K562 (cell line): ENCODE results near the gene ATOH1. TPM values are rescaled to one million over a fixed set of nuclear protein-coding genes. Genes with fewer than 3 reads are reported as not detected.

Source experiments
- ATAC-seq: fragments of 200-7000 bp; cut with Tn5 transposase; 3 replicates; pipeline ENCODE4 v1.9.1; 2020; ENCODE audit warnings: moderate library complexity
- BruUV-seq: library from RNA; stranded (reverse); fragments of 400-500 nt; replicated peaks from 2 replicates; lab custom pipeline; 2021; lab: Mats Ljungman, UMichigan
- CTCF ChIA-PET: fragments of 300-600 bp; formaldehyde crosslinking; extraction: SDS; loops from one replicate; lab custom pipeline; 2021; ENCODE audit warnings: low intra/inter-chr PET ratio; lab: Yijun Ruan, JAX
- POLR2A ChIA-PET: fragments of 300-600, 350-650 bp; sonication (Branson Sonifier 250); formaldehyde crosslinking; extraction: SDS; loops from one replicate; lab custom pipeline; 2021; ENCODE audit warnings: antibody characterized with exemption, inconsistent platforms; lab: Yijun Ruan, JAX
- DNase-seq, 4 experiments: peaks; one replicate each; pipeline versions ENCODE4 v3.0.0 to v3.0.0-alpha.2; 2011 to 2018; ENCODE audit warnings: low spot score in 3 of 4, mixed read lengths in 3 of 4; ENCODE audit errors: extremely low read depth in 1 of 4
- FAIRE-seq: peaks from 2 replicates; lab custom pipeline; 2011; peaks lifted over from hg19 to GRCh38; lab: Jason Lieb, UNC
- H2AFZ ChIP-seq: 2 replicates; pipeline ENCODE4 v1.6.0; 2011; ENCODE audit warnings: low read depth, low read length, control low read depth, inconsistent platforms
- H3K27ac ChIP-seq: fragments of 200-600 bp; 3 replicates; pipeline ENCODE4 v1.8.0; 2011; ENCODE audit warnings: low read depth, mild to moderate bottlenecking, control low read depth, inconsistent platforms, low read length, moderate library complexity, mixed read lengths; ENCODE audit errors: extremely low read depth
- H3K27me3 ChIP-seq, 2 experiments: fragments of 300-600 bp in 1 of 2; 2 replicates in 1 of 2; 3 replicates in 1 of 2; pipeline versions ENCODE4 v1.6.0 to v1.8.0; 2011; ENCODE audit warnings: inconsistent platforms in 2 of 2, low read length in 2 of 2, mild to moderate bottlenecking in 1 of 2, mixed read lengths in 1 of 2, moderate library complexity in 1 of 2; ENCODE audit not compliant: control insufficient read depth in 2 of 2, insufficient read depth in 2 of 2
- H3K36me3 ChIP-seq: fragments of 300-600 bp; 3 replicates; pipeline ENCODE4 v1.8.0; 2011; ENCODE audit warnings: mild to moderate bottlenecking, low read length, inconsistent platforms; ENCODE audit not compliant: control insufficient read depth, insufficient read depth
- H3K4me1 ChIP-seq, 2 experiments: fragments of 200-600 bp in 1 of 2; replicated peaks in 1 of 2; 2 replicates in 1 of 2; 3 replicates in 1 of 2; pipeline versions ENCODE4 v1.5.1 to v1.8.0; 2011; ENCODE audit warnings: inconsistent platforms in 2 of 2, low read length in 2 of 2, mild to moderate bottlenecking in 1 of 2, mixed read lengths in 1 of 2, moderate library complexity in 1 of 2; ENCODE audit not compliant: control insufficient read depth in 2 of 2, insufficient read depth in 2 of 2
- H3K4me2 ChIP-seq: 2 replicates; pipeline ENCODE4 v1.6.1; 2011; ENCODE audit warnings: low read length, control low read depth, inconsistent platforms, mixed read lengths; ENCODE audit not compliant: insufficient read depth
- H3K4me3 ChIP-seq: fragments of 200-600 bp; sonication (generic), shearing (Covaris generic); 2 replicates; pipeline ENCODE4 v1.5.1; 2016; ENCODE audit warnings: control low read depth, inconsistent platforms
- H3K79me2 ChIP-seq: fragments of 200-600 bp; 3 replicates; pipeline ENCODE4 v1.8.0; 2011; ENCODE audit warnings: low read length, inconsistent platforms; ENCODE audit not compliant: control insufficient read depth, insufficient read depth
- H3K9ac ChIP-seq, 2 experiments: 2 replicates each; pipeline versions ENCODE4 v1.6.0 to v1.6.1; 2011; ENCODE audit warnings: low read depth in 2 of 2, low read length in 2 of 2, control low read depth in 1 of 2, inconsistent platforms in 1 of 2, mild to moderate bottlenecking in 1 of 2, mixed read lengths in 1 of 2; ENCODE audit not compliant: insufficient read depth in 1 of 2
- H3K9me1 ChIP-seq: one replicate; pipeline ENCODE4 v1.6.0; 2011; ENCODE audit warnings: inconsistent platforms, mild to moderate bottlenecking, low read length, moderate library complexity; ENCODE audit not compliant: control insufficient read depth, insufficient read depth
- H3K9me3 ChIP-seq: replicated peaks from 2 replicates; pipeline ENCODE4 v1.5.1; 2011; ENCODE audit warnings: low read depth, low read length, inconsistent platforms; ENCODE audit not compliant: control insufficient read depth, insufficient read depth
- H4K20me1 ChIP-seq: replicated peaks from 2 replicates; pipeline ENCODE4 v1.6.1; 2011; ENCODE audit warnings: low read length, inconsistent platforms, mixed read lengths; ENCODE audit not compliant: control insufficient read depth, insufficient read depth
- AFF4 ChIP-seq: sonication (generic); formaldehyde crosslinking; IDR thresholded peaks from 2 replicates; pipeline ENCODE4 v1.8.0; 2023; ENCODE audit warnings: mild to moderate bottlenecking, missing genetic modification reagents
- BACH1 ChIP-seq: fragments of 200-800 bp; sonication (Bioruptor generic); IDR thresholded peaks from 2 replicates; pipeline ENCODE4 v1.6.1; 2016; ENCODE audit warnings: missing genetic modification characterization, missing compliant biosample characterization
- CCNT2 ChIP-seq: IDR thresholded peaks from 2 replicates; pipeline ENCODE4 v1.6.1; 2011; ENCODE audit warnings: borderline replicate concordance, low read depth, mild to moderate bottlenecking, moderate library complexity, mixed read lengths, low read length; ENCODE audit not compliant: insufficient read length; ENCODE audit errors: extremely low read depth
- NELFE ChIP-seq: IDR thresholded peaks from 2 replicates; pipeline ENCODE4 v1.6.1; 2011; ENCODE audit warnings: mild to moderate bottlenecking; ENCODE audit not compliant: insufficient read depth, insufficient read length
- NR2C1 ChIP-seq, 2 experiments: fragments of 450-650 bp; IDR thresholded peaks; 2 replicates each; pipeline ENCODE4 v1.6.1; 2017; ENCODE audit warnings: mild to moderate bottlenecking in 2 of 2, antibody characterized with exemption in 1 of 2, inconsistent platforms in 1 of 2, missing compliant biosample characterization in 1 of 2, missing genetic modification characterization in 1 of 2
- NR2F6 ChIP-seq: fragments of 450-650 bp; formaldehyde crosslinking; IDR thresholded peaks from 2 replicates; pipeline ENCODE4 v1.4.0; 2020; ENCODE audit warnings: mild to moderate bottlenecking
- RBBP5 ChIP-seq: fragments of 200-600 bp; sonication (generic); IDR thresholded peaks from 2 replicates; pipeline ENCODE4 v1.6.1; 2012; ENCODE audit warnings: borderline replicate concordance, mild to moderate bottlenecking, low read length, control low read depth, inconsistent platforms; ENCODE audit not compliant: insufficient read depth, poor library complexity, severe bottlenecking
- USF2 ChIP-seq: sonication (generic); formaldehyde crosslinking; IDR thresholded peaks from 2 replicates; pipeline ENCODE4 v1.5.0; 2020; ENCODE audit warnings: missing genetic modification reagents
- XRCC5 ChIP-seq: fragments of 200-400 bp; formaldehyde crosslinking; IDR thresholded peaks from 2 replicates; pipeline ENCODE4 v1.6.1; 2017; ENCODE audit warnings: low read depth, mild to moderate bottlenecking, low read length
- ZKSCAN8 ChIP-seq: fragments of 200-800 bp; sonication (Bioruptor generic); IDR thresholded peaks from 2 replicates; pipeline ENCODE4 v1.6.1; 2016; ENCODE audit warnings: missing genetic modification characterization, missing compliant biosample characterization
- ZNF175 ChIP-seq: fragments of 200-800 bp; sonication (Bioruptor generic); IDR thresholded peaks from 2 replicates; pipeline ENCODE4 v1.6.1; 2016; ENCODE audit warnings: low read depth, mild to moderate bottlenecking, missing genetic modification characterization, missing compliant biosample characterization
- WGBS: fragments of 100-300 bp; shearing (Covaris generic); methylation state at CpG from one replicate; pipeline ENCODE4 v1.1.6; 2016; ENCODE audit warnings: low coverage, mixed read lengths; ENCODE audit not compliant: insufficient coverage; ENCODE audit errors: missing lambda C conversion rate; 5-methylcytosine and 5-hydroxymethylcytosine counted together
- in situ Hi-C: fragments of 300-500 bp; cut with MboI; formaldehyde crosslinking; loops from 4 replicates; pipeline ENCODE4 v1.15.0; 2018; ENCODE audit warnings: inconsistent platforms, mixed read lengths
- intact Hi-C: fragments of 100-400 bp; cut with micrococcal nuclease; formaldehyde crosslinking; loops from 2 replicates; pipeline ENCODE4 v1.14.2; 2022
- polyA plus RNA-seq, 8 experiments: library from polyadenylated mRNA; depleted of rRNA in 4 of 8; stranded (reverse) in 5 of 8; unstranded in 3 of 8; fragments of >200 nt; fragmentation: Nextera tagmentation in 2 of 8; fragmentation: Illumina TruSeq in 1 of 8; extraction: Ambion mirVana in 2 of 8; extraction: Trizol in 1 of 8; gene quantifications; 2 replicates each; pipeline versions ENCODE4 v1.2.1 to v1.2.3, GENCODE V29; 2011 to 2014; ENCODE audit warnings: inconsistent platforms in 1 of 8, missing spikeins in 1 of 8
- total RNA-seq, 7 experiments: library from RNA; depleted of rRNA in 6 of 7; stranded (reverse); fragments of >200 nt in 6 of 7; fragmentation: Illumina TruSeq in 2 of 7; extraction: Trizol in 2 of 7; gene quantifications; 2 replicates each; pipeline versions ENCODE4 v1.2.1 to v1.2.3, GENCODE V29; 2011 to 2021; ENCODE audit warnings: low replicate concordance in 1 of 7

ATOH1 gene
- total and polyA plus RNA-seq, 9 of the 15 experiments (the other 6 are each of a cell fraction or from before 2014, with no cell fraction given): not detected

GRCh38 chr4:93825551-93826216 lies 2.9 kb upstream of the ATOH1 start:
- no TSS peak for BruUV-seq
- H4K20me1 ChIP-seq: no peaks in the 10 kb centered on the region
- FAIRE-seq: no peak
- no peak overlapping the region for H3K9ac ChIP-seq
- H3K4me2 ChIP-seq: no peak overlapping the region
- ChIA-PET CTCF (no interaction called here), POLR2A (no interaction called here)
- WGBS: 2% methylated on average over 4 of the region's 4 CpGs
- H3K4me3 ChIP-seq: no peak overlapping the region
- H3K9me3 ChIP-seq: no peaks in the 10 kb centered on the region
- intact Hi-C loops (no loop called here), in situ Hi-C loops (no loop called here)
- no peaks in the 10 kb centered on the region for H3K79me2 ChIP-seq
- H3K36me3 ChIP-seq: no peaks in the 10 kb centered on the region
- ATAC-seq: no peak
- TF ChIP-seq ZKSCAN8 (no peak), XRCC5 (no peak), NR2C1 (IDR thresholded peaks at IDR 0.05) (no peak), NR2C1 (tag; IDR thresholded peaks at IDR 0.05) (no peak), ZNF175 (CRISPR knock-in tag) (no peak), AFF4 (CRISPR knock-in tag) (no peak), RBBP5 (no peak), NR2F6 (CRISPR knock-in tag) (no peak), USF2 (no peak), CCNT2 (no peak), NELFE (no peak), BACH1 (tag) (no peak)
- TF ChIP-seq, all 486 proteins: peak for 0
- H3K9me1 ChIP-seq: no peaks in the 10 kb centered on the region
- H2AFZ ChIP-seq: no peak overlapping the region
- H3K4me1 ChIP-seq: peaks cover 0 to 20% of the 10 kb centered on the region in 2 experiments; a peak in 2 of 5 replicates
- DNase-seq: no peak
- peaks cover 12 to 30% of the 10 kb centered on the region in 2 experiments; a peak in 3 of 5 replicates for H3K27me3 ChIP-seq
- H3K27ac ChIP-seq: no peak overlapping the region
